Activated CD8-positive, alpha-beta T cell treated with anti-CD3 and anti-CD28 coated beads for 36 hours (primary cell): ENCODE measurements around the gene CLC. TPM values are rescaled to one million over a fixed set of nuclear protein-coding genes. Genes with fewer than 3 reads are reported as not detected.

Source experiments
- ATAC-seq: fragments of 200-7000 bp; cut with Tn5 transposase; one replicate; pipeline ENCODE4 v1.10.0; 2021; ENCODE audit warnings: mild to moderate bottlenecking, moderate library complexity
- CTCF ChIA-PET: fragments of 350-600 bp; sonication (Branson Sonifier 250); formaldehyde crosslinking; loops from one replicate; lab custom pipeline; 2021; ENCODE audit warnings: antibody characterized with exemption; lab: Charles Lee
- POLR2A ChIA-PET: fragments of 350-600 bp; sonication (Branson Sonifier 250); formaldehyde crosslinking; loops from one replicate; lab custom pipeline; 2021; ENCODE audit warnings: antibody characterized with exemption; lab: Charles Lee
- DNase-seq: peaks from one replicate; pipeline ENCODE4 v3.0.0-alpha.2; 2020
- H3K27ac Mint-ChIP-seq: one replicate; pipeline ENCODE4 v1.8.0; 2021; ENCODE audit warnings: mild to moderate bottlenecking, mixed read lengths
- H3K27me3 Mint-ChIP-seq: one replicate; pipeline ENCODE4 v1.8.0; 2021; ENCODE audit warnings: mixed read lengths
- H3K36me3 Mint-ChIP-seq: one replicate; pipeline ENCODE4 v1.8.0; 2021; ENCODE audit warnings: low read depth, mixed read lengths
- H3K4me1 Mint-ChIP-seq: one replicate; pipeline ENCODE4 v1.8.0; 2021; ENCODE audit warnings: low read depth, mixed read lengths
- H3K4me3 Mint-ChIP-seq: one replicate; pipeline ENCODE4 v1.8.0; 2021; ENCODE audit warnings: mild to moderate bottlenecking, moderate library complexity, mixed read lengths
- H3K9me3 Mint-ChIP-seq: one replicate; pipeline ENCODE4 v1.8.0; 2021; ENCODE audit warnings: mixed read lengths
- intact Hi-C: fragments of 100-400 bp; cut with micrococcal nuclease; formaldehyde crosslinking; loops from one replicate; pipeline ENCODE4 v1.10.0; 2022
- total RNA-seq, 2 experiments: library from RNA; stranded (reverse); gene quantifications; one replicate each; pipeline ENCODE4 v1.2.3, GENCODE V29; 2021
- TF ChIP-seq, protein P1 (sequence below): fragments of 200-600 bp; IDR thresholded peaks from one replicate; pipeline ENCODE4 v1.8.0; 2022; ENCODE audit warnings: antibody characterized with exemption, mild to moderate bottlenecking

CLC gene
- total RNA-seq, 2 experiments from 2014 or later, result not detected

DNA sequence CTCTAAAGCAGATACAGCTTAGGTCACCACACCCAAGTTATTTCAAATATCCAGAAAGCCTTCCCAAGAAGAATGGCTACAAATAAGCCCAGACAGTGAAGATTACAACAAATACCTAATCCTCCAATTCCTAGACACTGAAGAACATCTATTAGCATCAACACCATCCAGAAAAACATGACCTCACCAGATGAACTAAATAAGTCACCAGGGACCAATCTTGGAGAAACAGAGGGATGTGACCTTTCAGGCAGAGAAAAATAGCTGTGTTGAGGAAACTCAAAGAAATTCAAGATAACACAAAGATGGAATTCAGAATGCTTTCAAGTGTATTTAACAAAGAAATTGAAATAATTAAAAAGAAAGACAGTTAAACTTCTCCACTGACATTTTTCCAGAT, 15.0 kb upstream of the CLC start:
- ChIA-PET POLR2A (no interaction called here), CTCF (interaction anchor here (0.6 to 1.7 kb wide), 3 partner anchors 34 to 201 kb away, joined by 3 to 6 read pairs (median 4); no protein-coding TSS in a partner anchor)
- Mint-ChIP-seq H3K27ac (no peak overlapping the region), H3K4me3 (no peak overlapping the region), H3K27me3 (peaks cover 22% of the 10 kb centered on the region), H3K36me3 (no peaks in the 10 kb centered on the region), H3K4me1 (no peaks in the 10 kb centered on the region), H3K9me3 (no peaks in the 10 kb centered on the region)
- TF ChIP-seq, protein P1, sequence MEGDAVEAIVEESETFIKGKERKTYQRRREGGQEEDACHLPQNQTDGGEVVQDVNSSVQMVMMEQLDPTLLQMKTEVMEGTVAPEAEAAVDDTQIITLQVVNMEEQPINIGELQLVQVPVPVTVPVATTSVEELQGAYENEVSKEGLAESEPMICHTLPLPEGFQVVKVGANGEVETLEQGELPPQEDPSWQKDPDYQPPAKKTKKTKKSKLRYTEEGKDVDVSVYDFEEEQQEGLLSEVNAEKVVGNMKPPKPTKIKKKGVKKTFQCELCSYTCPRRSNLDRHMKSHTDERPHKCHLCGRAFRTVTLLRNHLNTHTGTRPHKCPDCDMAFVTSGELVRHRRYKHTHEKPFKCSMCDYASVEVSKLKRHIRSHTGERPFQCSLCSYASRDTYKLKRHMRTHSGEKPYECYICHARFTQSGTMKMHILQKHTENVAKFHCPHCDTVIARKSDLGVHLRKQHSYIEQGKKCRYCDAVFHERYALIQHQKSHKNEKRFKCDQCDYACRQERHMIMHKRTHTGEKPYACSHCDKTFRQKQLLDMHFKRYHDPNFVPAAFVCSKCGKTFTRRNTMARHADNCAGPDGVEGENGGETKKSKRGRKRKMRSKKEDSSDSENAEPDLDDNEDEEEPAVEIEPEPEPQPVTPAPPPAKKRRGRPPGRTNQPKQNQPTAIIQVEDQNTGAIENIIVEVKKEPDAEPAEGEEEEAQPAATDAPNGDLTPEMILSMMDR, result no peak
- ATAC-seq (no peak), DNase-seq (no peak)
- intact Hi-C loops, result no loop called here

DNA sequence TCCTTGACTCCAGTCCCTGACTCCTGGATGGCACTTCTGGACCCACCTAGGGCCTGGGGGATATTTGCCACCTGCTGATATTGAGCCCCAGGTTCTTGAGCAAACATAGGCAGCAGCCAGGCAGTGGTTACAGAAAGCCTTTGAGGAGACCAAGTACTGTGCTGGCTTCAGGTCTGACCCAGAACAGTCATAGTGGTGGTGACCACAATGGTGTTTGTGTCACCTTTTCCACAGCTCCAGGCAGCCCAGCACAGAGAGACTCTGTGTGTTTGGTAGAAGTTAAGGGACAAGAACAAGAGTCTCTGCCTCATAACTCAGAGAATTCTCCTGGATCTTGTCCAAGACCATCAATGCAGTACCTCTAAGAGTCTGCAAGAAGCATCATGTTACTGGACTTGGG, 14.6 kb upstream of the CLC start:
- no peaks in the 10 kb centered on the region for H3K36me3 Mint-ChIP-seq
- intact Hi-C loops, result no loop called here
- DNase-seq (peak; percentile 25), ATAC-seq (peak; percentile 49)
- CTCF ChIA-PET, result interaction anchor here (0.6 to 1.7 kb wide), 2 partner anchors 34 to 201 kb away, joined by 3 to 6 read pairs; no protein-coding TSS in a partner anchor
- TF ChIP-seq, protein P1, result no peak
- H3K4me3 Mint-ChIP-seq, result no peak overlapping the region
- H3K27me3 Mint-ChIP-seq, result peaks cover 19% of the 10 kb centered on the region
- H3K27ac Mint-ChIP-seq, result no peak overlapping the region
- no peaks in the 10 kb centered on the region for H3K4me1 Mint-ChIP-seq
- POLR2A ChIA-PET, result no interaction called here
- no peaks in the 10 kb centered on the region for H3K9me3 Mint-ChIP-seq

DNA sequence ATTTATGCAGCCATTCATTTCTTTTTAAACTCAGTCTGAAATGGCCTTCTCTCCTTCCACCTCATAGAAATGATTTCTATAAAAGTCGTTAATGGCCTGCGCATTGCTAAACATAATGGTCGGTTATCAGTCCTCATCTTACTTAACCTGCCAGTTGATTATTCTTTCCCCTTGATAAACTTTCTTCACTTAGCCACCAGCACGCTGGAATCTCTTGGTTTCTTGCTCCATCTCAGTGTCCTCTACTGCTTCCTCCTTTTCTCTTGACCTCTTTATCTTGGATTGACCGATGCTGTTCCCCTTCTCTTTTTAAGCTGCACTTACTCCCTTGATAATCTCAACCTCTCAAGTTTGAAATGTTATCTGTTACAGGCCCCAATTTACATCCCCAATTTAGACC, 12.2 kb upstream of the CLC start:
- Mint-ChIP-seq H3K27me3 (peaks cover 17% of the 10 kb centered on the region), H3K9me3 (no peaks in the 10 kb centered on the region), H3K4me3 (no peak overlapping the region), H3K4me1 (no peaks in the 10 kb centered on the region), H3K36me3 (no peaks in the 10 kb centered on the region), H3K27ac (no peak overlapping the region)
- intact Hi-C loops, result no loop called here
- ChIA-PET CTCF (interaction anchor here (1.5 kb wide), 1 partner anchor 43 kb away, joined by 4 read pairs; no protein-coding TSS in a partner anchor), POLR2A (no interaction called here)
- ATAC-seq (no peak), DNase-seq (no peak)
- TF ChIP-seq, protein P1, result no peak

DNA sequence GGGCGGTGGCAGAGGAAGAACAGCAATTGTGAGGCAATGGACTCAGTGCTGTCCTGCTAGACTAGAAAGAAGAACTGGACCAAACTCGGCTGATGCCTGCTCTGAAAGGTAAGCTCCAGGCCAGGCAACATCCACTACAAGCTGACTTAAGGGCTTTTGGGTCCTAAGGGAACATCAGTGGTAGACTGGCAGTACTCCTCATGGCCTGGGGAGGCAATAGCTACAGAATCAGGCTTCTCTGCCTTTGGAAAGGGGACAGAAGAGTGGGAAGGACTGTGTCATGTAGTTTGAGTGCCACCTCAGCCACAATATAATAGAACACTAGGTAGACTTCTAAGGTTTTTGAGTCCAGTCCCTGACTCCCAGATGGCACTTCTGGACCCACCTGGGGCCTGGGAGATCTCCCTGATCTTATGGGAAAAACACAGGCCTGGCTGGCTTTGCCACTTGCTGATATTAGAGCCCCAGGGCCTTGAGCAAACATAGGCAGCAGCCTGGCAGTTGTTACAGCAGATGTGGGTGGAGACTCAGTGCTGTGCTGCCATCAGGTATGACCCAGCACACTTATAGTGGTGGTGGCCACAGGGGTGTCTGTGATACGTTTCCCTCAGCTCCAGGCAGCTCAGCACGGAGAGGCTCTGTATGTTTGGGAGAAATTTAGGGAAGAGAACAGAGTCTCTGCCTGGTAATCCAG, 9.2 kb upstream of the CLC start:
- no peak for DNase-seq
- no peak for ATAC-seq
- Mint-ChIP-seq H3K4me3 (no peak overlapping the region), H3K9me3 (no peaks in the 10 kb centered on the region), H3K27ac (no peak overlapping the region), H3K27me3 (peaks cover 28% of the 10 kb centered on the region), H3K36me3 (no peaks in the 10 kb centered on the region), H3K4me1 (no peaks in the 10 kb centered on the region)
- intact Hi-C loops, result no loop called here
- ChIA-PET CTCF (no interaction called here), POLR2A (no interaction called here)
- TF ChIP-seq, protein P1, result no peak

DNA sequence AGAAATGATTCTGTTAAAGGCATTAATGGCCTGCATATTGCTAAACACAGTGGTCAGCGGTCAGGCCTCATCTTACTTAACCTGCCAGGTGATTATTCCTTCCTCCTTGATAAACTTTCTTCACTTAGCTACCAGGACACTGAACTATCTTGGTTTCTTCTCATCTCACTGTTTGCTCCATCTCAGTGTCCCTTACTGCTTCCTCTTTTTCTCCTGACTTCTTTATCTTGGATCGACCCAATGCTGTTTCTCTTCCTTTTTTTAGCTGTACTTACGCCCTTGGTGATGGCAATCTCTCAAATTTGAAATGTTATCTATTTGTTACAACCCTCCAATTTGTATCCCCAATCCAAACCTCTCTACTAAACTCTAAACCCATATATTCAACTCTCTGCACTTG, 7.8 kb upstream of the CLC start:
- TF ChIP-seq, protein P1, result no peak
- intact Hi-C loops, result no loop called here
- DNase-seq (no peak), ATAC-seq (no peak)
- ChIA-PET POLR2A (no interaction called here), CTCF (interaction anchor here (0.9 to 1.4 kb wide), 2 partner anchors 19 to 47 kb away, joined by 3 to 6 read pairs; no protein-coding TSS in a partner anchor)
- no peak overlapping the region for H3K4me3 Mint-ChIP-seq
- no peaks in the 10 kb centered on the region for H3K9me3 Mint-ChIP-seq
- no peaks in the 10 kb centered on the region for H3K36me3 Mint-ChIP-seq
- H3K27ac Mint-ChIP-seq, result no peak overlapping the region
- peaks cover 34% of the 10 kb centered on the region for H3K27me3 Mint-ChIP-seq
- H3K4me1 Mint-ChIP-seq, result peaks cover 4% of the 10 kb centered on the region
